NT2/D1 (cell line): ENCODE results near the gene ZNF446.

ENCODE experiments used
- DNase-seq: peaks from one replicate; pipeline ENCODE4 v3.0.0-alpha.2; 2011; ENCODE audit warnings: low read depth, low spot score
- H3K27me3 ChIP-seq: 2 replicates; pipeline ENCODE4 v1.6.0; 2011; ENCODE audit warnings: mild to moderate bottlenecking; ENCODE audit not compliant: insufficient read length, insufficient read depth
- H3K36me3 ChIP-seq: 2 replicates; pipeline ENCODE4 v1.6.1; 2011; ENCODE audit warnings: mild to moderate bottlenecking, low read length, mixed read lengths; ENCODE audit not compliant: insufficient read depth, insufficient read length
- H3K4me1 ChIP-seq: 2 replicates; pipeline ENCODE4 v1.5.1; 2011; ENCODE audit not compliant: insufficient read depth, insufficient read length
- H3K4me3 ChIP-seq: 2 replicates; pipeline ENCODE4 v1.5.1; 2011; ENCODE audit warnings: low read depth; ENCODE audit not compliant: insufficient read length
- H3K9ac ChIP-seq: 2 replicates; pipeline ENCODE4 v1.6.0; 2011; ENCODE audit warnings: low read depth; ENCODE audit not compliant: insufficient read length
- H3K9me3 ChIP-seq: 2 replicates; pipeline ENCODE4 v1.5.1; 2011; ENCODE audit warnings: mild to moderate bottlenecking, low read length; ENCODE audit not compliant: insufficient read depth
- SUZ12 ChIP-seq: IDR thresholded peaks from 2 replicates; pipeline ENCODE4 v1.6.1; 2011; ENCODE audit not compliant: insufficient read length, insufficient read depth; ENCODE audit errors: extremely low read depth
- YY1 ChIP-seq: IDR thresholded peaks from 2 replicates; pipeline ENCODE4 v1.6.1; 2011; ENCODE audit not compliant: insufficient read length, insufficient read depth
- ZNF274 ChIP-seq: IDR thresholded peaks from 2 replicates; pipeline ENCODE4 v1.6.1; 2011; ENCODE audit warnings: mild to moderate bottlenecking, low read depth, low read length

ZNF446 gene

GRCh38 chr19:58522709-58523108 is 46.6 kb downstream of the ZNF446 start:
- peaks cover under 1% of the 10 kb centered on the region for H3K36me3 ChIP-seq
- H3K4me1 ChIP-seq = peaks cover 3% of the 10 kb centered on the region
- DNase-seq = no peak
- H3K4me3 ChIP-seq = no peak overlapping the region
- H3K27me3 ChIP-seq = no peaks in the 10 kb centered on the region
- TF ChIP-seq YY1 (no peak), SUZ12 (no peak)
- no peaks in the 10 kb centered on the region for H3K9me3 ChIP-seq
- H3K9ac ChIP-seq = no peak overlapping the region

DNA sequence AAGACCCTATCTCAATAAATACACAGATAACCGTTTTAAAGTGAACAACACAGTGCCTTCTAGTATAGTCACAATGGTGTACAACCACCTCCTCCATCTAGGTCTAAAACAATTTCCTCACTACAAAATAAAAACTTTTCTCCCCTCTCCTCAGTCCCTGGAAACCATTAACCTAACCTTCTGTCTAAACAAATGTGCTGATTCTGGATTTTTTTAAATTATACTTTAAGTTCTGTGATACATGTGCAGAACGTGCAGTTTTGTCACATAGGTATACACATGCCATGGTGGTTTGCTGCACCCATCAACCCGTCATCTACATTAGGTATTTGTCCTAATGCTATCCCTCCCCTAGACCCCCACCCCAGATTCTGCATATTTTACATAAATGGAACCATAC is 53.3 kb downstream of the ZNF446 start:
- TF ChIP-seq ZNF274 (no peak), SUZ12 (no peak), YY1 (no peak)

More for the DNA sequence above, 53.3 kb downstream of the ZNF446 start:
- no peak for DNase-seq
- Histone ChIP-seq H3K4me1 (no peaks in the 10 kb centered on the region), H3K27me3 (no peaks in the 10 kb centered on the region), H3K9me3 (no peaks in the 10 kb centered on the region), H3K36me3 (no peaks in the 10 kb centered on the region), H3K9ac (no peak overlapping the region), H3K4me3 (no peak overlapping the region)
